KMS-11 (cell line): ENCODE results near the gene PDCD2L.
"Not testable (repeated sequence)": the region's sequence is repeated elsewhere in the genome, so short reads cannot be mapped to it uniquely, and the experiment has no call there.

ENCODE experiments used
- H2AFZ ChIP-seq: fragments of 200-600 bp; sonication (generic); 2 replicates; pipeline ENCODE4 v1.6.1; 2016; ENCODE audit warnings: antibody characterized with exemption, mixed run types, low read depth
- H3K27ac ChIP-seq: fragments of 200-600 bp; sonication (generic); 2 replicates; pipeline ENCODE4 v1.6.1; 2016; ENCODE audit warnings: mild to moderate bottlenecking, mixed run types
- H3K27me3 ChIP-seq: fragments of 200-600 bp; sonication (generic); 2 replicates; pipeline ENCODE4 v1.6.1; 2017; ENCODE audit warnings: mild to moderate bottlenecking, low read depth, mixed run types, moderate library complexity; ENCODE audit not compliant: insufficient read depth
- H3K36me3 ChIP-seq: fragments of 200-600 bp; sonication (generic); 2 replicates; pipeline ENCODE4 v1.6.1; 2017; ENCODE audit warnings: mild to moderate bottlenecking, mixed run types; ENCODE audit not compliant: insufficient read depth
- H3K4me1 ChIP-seq: fragments of 200-600 bp; sonication (generic); 2 replicates; pipeline ENCODE4 v1.6.1; 2016; ENCODE audit warnings: mild to moderate bottlenecking, low read depth, mixed run types; ENCODE audit not compliant: poor library complexity, severe bottlenecking
- H3K4me2 ChIP-seq: fragments of 200-600 bp; sonication (generic); 2 replicates; pipeline ENCODE4 v1.7.0; 2016; ENCODE audit warnings: mild to moderate bottlenecking, mixed run types
- H3K4me3 ChIP-seq: fragments of 200-600 bp; sonication (generic); IDR thresholded peaks from 2 replicates; pipeline ENCODE4 v1.6.1; 2017; ENCODE audit warnings: low read depth, low read length, mixed read lengths; ENCODE audit not compliant: insufficient read depth
- H3K79me2 ChIP-seq: fragments of 200-600 bp; sonication (generic); 2 replicates; pipeline ENCODE4 v1.6.1; 2016; ENCODE audit warnings: low read depth, mixed run types; ENCODE audit not compliant: insufficient read depth
- H3K9ac ChIP-seq: fragments of 200-600 bp; sonication (generic); 2 replicates; pipeline ENCODE4 v1.6.1; 2016; ENCODE audit warnings: mild to moderate bottlenecking, mixed run types
- H4K20me1 ChIP-seq: fragments of 200-600 bp; sonication (generic); 2 replicates; pipeline ENCODE4 v1.6.1; 2016; ENCODE audit warnings: mild to moderate bottlenecking, mixed run types; ENCODE audit not compliant: insufficient read depth
- TF ChIP-seq, protein P1 (sequence below): fragments of 200-600 bp; sonication (generic); conservative IDR thresholded peaks from 2 replicates; pipeline ENCODE4 v1.6.1; 2017; ENCODE audit warnings: low read depth, mild to moderate bottlenecking, antibody characterized with exemption, low read length, moderate library complexity, mixed read lengths

Gene PDCD2L

DNA sequence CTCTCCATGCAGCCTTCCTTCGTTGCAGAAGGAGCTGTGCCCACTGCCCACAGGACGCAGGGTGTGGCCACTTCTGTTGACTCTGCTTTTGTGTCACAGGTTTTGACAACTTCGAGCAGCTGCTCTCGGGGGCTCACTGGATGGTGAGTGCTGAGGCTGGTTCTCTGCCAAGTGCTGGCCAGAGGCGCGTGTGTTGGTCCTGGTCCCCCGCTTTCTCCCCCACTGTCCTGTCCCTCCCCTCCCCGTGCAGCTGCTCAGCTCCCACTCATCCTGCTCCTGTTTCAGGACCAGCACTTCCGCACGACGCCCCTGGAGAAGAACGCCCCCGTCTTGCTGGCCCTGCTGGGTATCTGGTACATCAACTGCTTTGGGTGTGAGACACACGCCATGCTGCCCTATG, 10.6 kb upstream of the PDCD2L start:
- no peak overlapping the region for H3K27ac ChIP-seq
- H2AFZ ChIP-seq, result no peak overlapping the region
- H3K4me2 ChIP-seq, result no peak overlapping the region
- no peaks in the 10 kb centered on the region for H3K4me1 ChIP-seq
- TF ChIP-seq, protein P1, sequence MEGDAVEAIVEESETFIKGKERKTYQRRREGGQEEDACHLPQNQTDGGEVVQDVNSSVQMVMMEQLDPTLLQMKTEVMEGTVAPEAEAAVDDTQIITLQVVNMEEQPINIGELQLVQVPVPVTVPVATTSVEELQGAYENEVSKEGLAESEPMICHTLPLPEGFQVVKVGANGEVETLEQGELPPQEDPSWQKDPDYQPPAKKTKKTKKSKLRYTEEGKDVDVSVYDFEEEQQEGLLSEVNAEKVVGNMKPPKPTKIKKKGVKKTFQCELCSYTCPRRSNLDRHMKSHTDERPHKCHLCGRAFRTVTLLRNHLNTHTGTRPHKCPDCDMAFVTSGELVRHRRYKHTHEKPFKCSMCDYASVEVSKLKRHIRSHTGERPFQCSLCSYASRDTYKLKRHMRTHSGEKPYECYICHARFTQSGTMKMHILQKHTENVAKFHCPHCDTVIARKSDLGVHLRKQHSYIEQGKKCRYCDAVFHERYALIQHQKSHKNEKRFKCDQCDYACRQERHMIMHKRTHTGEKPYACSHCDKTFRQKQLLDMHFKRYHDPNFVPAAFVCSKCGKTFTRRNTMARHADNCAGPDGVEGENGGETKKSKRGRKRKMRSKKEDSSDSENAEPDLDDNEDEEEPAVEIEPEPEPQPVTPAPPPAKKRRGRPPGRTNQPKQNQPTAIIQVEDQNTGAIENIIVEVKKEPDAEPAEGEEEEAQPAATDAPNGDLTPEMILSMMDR, result no peak
- H3K79me2 ChIP-seq, result no peaks in the 10 kb centered on the region; the same call in 1 of the 2 replicates
- no peak overlapping the region for H3K9ac ChIP-seq
- H4K20me1 ChIP-seq, result no peaks in the 10 kb centered on the region
- peaks cover 10% of the 10 kb centered on the region; the same call in 1 of the 2 replicates for H3K36me3 ChIP-seq
- no peak overlapping the region for H3K4me3 ChIP-seq
- H3K27me3 ChIP-seq, result no peaks in the 10 kb centered on the region

GRCh38 chr19:34397853-34398252, 6.3 kb upstream of the PDCD2L start:
- H3K9ac ChIP-seq, result no peak overlapping the region
- TF ChIP-seq, protein P1, result no peak
- H3K4me2 ChIP-seq, result no peak overlapping the region
- no peak overlapping the region for H3K4me3 ChIP-seq
- H3K79me2 ChIP-seq, result no peaks in the 10 kb centered on the region
- H3K36me3 ChIP-seq, result peaks cover 19% of the 10 kb centered on the region; the same call in 1 of the 2 replicates
- H4K20me1 ChIP-seq, result no peaks in the 10 kb centered on the region
- H3K4me1 ChIP-seq, result no peaks in the 10 kb centered on the region
- no peak overlapping the region for H2AFZ ChIP-seq
- no peaks in the 10 kb centered on the region for H3K27me3 ChIP-seq
- H3K27ac ChIP-seq, result no peak overlapping the region

GRCh38 chr19:34399886-34400285, 4.3 kb upstream of the PDCD2L start:
- H3K36me3 ChIP-seq, result peaks cover 15% of the 10 kb centered on the region; the same call in 1 of the 2 replicates
- no peak overlapping the region for H3K4me2 ChIP-seq
- no peak overlapping the region for H3K27ac ChIP-seq
- H4K20me1 ChIP-seq, result no peaks in the 10 kb centered on the region
- TF ChIP-seq, protein P1, result no peak
- no peaks in the 10 kb centered on the region for H3K27me3 ChIP-seq
- H2AFZ ChIP-seq, result no peak overlapping the region
- H3K9ac ChIP-seq, result no peak overlapping the region
- H3K4me3 ChIP-seq, result no peak overlapping the region
- peaks cover 6% of the 10 kb centered on the region; the same call in 1 of the 2 replicates for H3K79me2 ChIP-seq
- peaks cover 6% of the 10 kb centered on the region for H3K4me1 ChIP-seq

DNA sequence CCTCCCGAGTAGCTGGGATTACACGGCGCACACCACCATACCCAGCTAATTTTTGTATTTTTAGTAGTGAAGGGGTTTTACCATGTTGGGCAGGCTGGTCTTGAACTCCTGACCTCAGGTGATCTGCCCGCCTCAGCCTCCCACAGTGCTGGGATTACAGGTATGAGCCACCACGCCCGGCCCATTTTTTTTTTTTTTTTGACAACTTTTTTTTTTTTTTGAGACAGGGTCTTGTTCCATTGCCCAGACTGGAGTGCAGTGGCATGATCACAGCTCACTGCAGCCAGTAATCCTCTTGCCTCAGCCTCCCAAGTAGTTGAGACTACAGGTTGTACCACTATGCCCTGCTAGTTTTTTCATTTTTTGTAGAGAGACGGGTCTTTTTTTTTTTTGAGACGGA, 3.4 kb upstream of the PDCD2L start:
- H2AFZ ChIP-seq, H3K4me2 ChIP-seq, H3K4me3 ChIP-seq, H3K9ac ChIP-seq, H4K20me1 ChIP-seq, H3K27ac ChIP-seq, H3K27me3 ChIP-seq: not testable (repeated sequence)
- H3K36me3 ChIP-seq, result peaks cover 13% of the 10 kb centered on the region; the same call in 1 of the 2 replicates
- H3K79me2 ChIP-seq, result peaks cover 15% of the 10 kb centered on the region; the same call in 1 of the 2 replicates
- peaks cover 15% of the 10 kb centered on the region for H3K4me1 ChIP-seq

- TF ChIP-seq, protein P1, result no peak
- peaks cover 26% of the 10 kb centered on the region for H3K4me1 ChIP-seq
- no peak overlapping the region for H3K9ac ChIP-seq
- H3K36me3 ChIP-seq, result peaks cover 9% of the 10 kb centered on the region; the same call in 1 of the 2 replicates
- no peaks in the 10 kb centered on the region for H3K27me3 ChIP-seq
- no peak overlapping the region for H2AFZ ChIP-seq
- no peak overlapping the region for H3K4me3 ChIP-seq
- H4K20me1 ChIP-seq, result no peaks in the 10 kb centered on the region
- H3K4me2 ChIP-seq, result no peak overlapping the region
- no peak overlapping the region for H3K27ac ChIP-seq
- H3K79me2 ChIP-seq, result peaks cover 28% of the 10 kb centered on the region; the same call in 1 of the 2 replicates
Observed at GRCh38 chr19:34402074-34402600, 2.1 kb upstream of the PDCD2L start.
